WERI-Rb-1 (cell line): ENCODE data around the gene TBCD.

Experiments
- DNase-seq: peaks from one replicate; pipeline ENCODE4 v3.0.0-alpha.2; 2020
- H3K27ac ChIP-seq: fragments of 250-450 bp; sonication (Bioruptor Pico); 2 replicates; pipeline ENCODE4 v1.5.1; 2020; ENCODE audit warnings: mild to moderate bottlenecking, moderate library complexity
- H3K27me3 ChIP-seq: fragments of 250-450 bp; sonication (Bioruptor Pico); 2 replicates; pipeline ENCODE4 v1.5.1; 2021; ENCODE audit warnings: mild to moderate bottlenecking, low read depth, moderate library complexity; ENCODE audit not compliant: insufficient read depth, severe bottlenecking
- H3K36me3 ChIP-seq: fragments of 250-450 bp; sonication (Bioruptor Pico); 2 replicates; pipeline ENCODE4 v1.5.1; 2020; ENCODE audit warnings: mild to moderate bottlenecking, moderate library complexity
- H3K4me3 ChIP-seq: 2 replicates; pipeline ENCODE4 v1.5.1; 2011; ENCODE audit warnings: low read depth, mild to moderate bottlenecking, control low read depth, low read length
- H3K9me3 ChIP-seq: fragments of 250-450 bp; sonication (Bioruptor Pico); 2 replicates; pipeline ENCODE4 v1.5.1; 2021; ENCODE audit warnings: mild to moderate bottlenecking, moderate library complexity; ENCODE audit not compliant: severe bottlenecking
- CTCF ChIP-seq: IDR thresholded peaks from 2 replicates; pipeline ENCODE4 v1.5.1; 2011; ENCODE audit warnings: low read depth, mild to moderate bottlenecking, control low read depth, inconsistent platforms, low read length

Gene TBCD

GRCh38 chr17:82927311-82927660, 175.4 kb downstream of the TBCD start:
- no peak for TF ChIP-seq CTCF
- no peaks in the 10 kb centered on the region for H3K27me3 ChIP-seq
- H3K27ac ChIP-seq = no peak overlapping the region
- peaks cover 95% of the 10 kb centered on the region for H3K36me3 ChIP-seq
- no peak for DNase-seq
- no peak overlapping the region for H3K4me3 ChIP-seq
- H3K9me3 ChIP-seq = no peaks in the 10 kb centered on the region

DNA sequence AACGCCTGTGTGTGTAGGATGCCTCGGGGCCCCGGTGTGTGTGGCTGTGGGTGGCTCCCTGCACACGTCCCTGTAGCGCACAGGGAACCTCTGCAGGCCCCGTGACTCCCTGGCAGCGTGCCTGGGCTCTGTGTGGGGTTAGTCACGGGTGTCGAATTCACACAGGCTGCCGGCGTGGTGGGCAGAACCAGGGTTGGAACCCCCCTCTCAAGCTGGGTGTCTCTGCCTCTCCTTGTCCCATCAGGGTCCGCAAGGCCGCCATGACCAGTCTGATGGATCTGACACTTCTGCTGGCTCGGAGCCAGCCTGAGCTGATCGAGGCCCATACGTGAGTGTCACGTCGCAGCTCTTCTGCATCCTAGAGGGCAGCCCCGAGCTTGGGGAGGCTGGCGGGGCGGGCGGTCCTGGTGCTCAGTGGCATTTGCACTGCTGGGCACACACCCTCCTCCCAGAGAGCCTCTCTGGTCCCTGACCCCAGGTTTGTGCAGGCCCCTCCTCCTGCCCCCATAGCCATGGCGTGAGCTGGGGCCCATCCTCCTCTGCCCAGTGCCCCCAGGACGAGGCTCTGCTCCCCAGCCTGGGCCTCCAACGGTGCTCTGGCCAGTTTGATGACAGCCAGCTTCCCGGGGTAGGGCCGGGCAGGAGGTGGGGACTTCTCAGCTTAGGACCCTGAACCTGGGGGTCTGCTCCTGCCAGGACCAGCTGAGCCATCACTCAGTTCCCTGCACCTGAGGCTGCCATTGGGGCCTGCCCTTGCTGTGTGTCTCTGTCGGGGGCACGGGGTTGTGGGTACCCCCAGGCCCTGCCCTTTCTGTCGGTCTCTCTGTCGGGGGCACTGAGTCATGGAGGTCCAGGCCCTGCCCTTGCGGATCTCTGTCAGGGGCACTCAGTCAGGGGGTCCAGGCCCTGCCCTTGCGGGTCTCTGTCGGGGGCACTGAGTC, 176.1 kb downstream of the TBCD start:
- H3K9me3 ChIP-seq = no peaks in the 10 kb centered on the region
- TF ChIP-seq CTCF = no peak
- no peak for DNase-seq
- no peaks in the 10 kb centered on the region for H3K27me3 ChIP-seq
- H3K4me3 ChIP-seq = no peak overlapping the region
- H3K36me3 ChIP-seq = peaks cover 95% of the 10 kb centered on the region
- H3K27ac ChIP-seq = no peak overlapping the region

DNA sequence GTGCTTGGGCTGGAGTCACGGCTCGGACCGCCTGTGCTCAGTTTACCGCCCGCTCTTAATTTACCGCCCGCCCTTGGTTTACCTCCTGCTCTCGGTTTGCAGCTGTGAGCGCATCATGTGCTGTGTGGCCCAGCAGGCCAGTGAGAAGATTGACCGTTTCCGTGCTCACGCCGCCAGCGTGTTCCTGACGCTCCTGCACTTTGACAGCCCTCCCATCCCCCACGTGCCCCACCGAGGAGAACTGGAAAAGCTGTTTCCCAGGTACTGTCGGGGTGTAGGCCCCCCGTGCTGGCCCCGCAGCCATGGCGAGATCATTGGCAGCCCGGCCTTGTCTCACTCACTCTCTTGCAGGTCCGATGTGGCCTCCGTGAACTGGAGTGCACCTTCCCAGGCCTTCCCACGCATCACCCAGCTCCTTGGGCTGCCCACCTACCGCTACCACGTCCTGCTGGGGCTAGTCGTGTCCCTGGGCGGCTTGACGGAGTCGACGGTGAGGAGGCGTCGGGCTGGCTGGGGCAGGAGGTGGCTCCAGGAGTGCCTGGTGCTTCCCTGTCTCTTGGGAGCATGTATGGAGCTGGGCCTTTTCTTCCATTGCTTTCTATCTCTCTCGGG, 177.3 kb downstream of the TBCD start:
- no peak for TF ChIP-seq CTCF
- H3K27me3 ChIP-seq = no peaks in the 10 kb centered on the region
- DNase-seq = no peak
- H3K9me3 ChIP-seq = no peaks in the 10 kb centered on the region
- no peak overlapping the region for H3K27ac ChIP-seq
- H3K4me3 ChIP-seq = no peak overlapping the region
- H3K36me3 ChIP-seq = peaks cover 95% of the 10 kb centered on the region

DNA sequence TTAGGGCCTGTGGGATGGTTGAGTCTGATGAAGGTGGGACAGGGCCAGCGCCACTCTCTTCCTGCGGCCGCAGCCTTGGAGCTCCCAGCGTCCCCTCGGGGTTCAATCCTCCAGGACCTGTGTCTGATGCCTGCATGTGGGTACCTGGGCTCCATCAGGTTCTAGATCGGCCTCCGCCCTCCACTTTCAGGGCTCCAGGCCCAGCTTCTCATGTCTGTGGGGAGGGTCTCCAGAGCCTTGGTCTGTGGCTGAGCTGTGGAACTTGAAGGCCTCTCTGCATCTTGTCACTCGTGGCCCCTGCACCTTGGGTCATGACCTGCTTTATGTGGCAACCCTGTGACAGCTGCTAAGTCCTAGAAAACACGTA, 177.8 kb downstream of the TBCD start:
- no peak for DNase-seq
- Histone ChIP-seq H3K36me3 (peaks cover 95% of the 10 kb centered on the region), H3K9me3 (no peaks in the 10 kb centered on the region), H3K27me3 (no peaks in the 10 kb centered on the region), H3K4me3 (no peak overlapping the region), H3K27ac (no peak overlapping the region)
- no peak for TF ChIP-seq CTCF

- DNase-seq = no peak
- H3K36me3 ChIP-seq = peaks cover 95% of the 10 kb centered on the region
Observed at GRCh38 chr17:82930043-82930923, 178.4 kb downstream of the TBCD start.

More at GRCh38 chr17:82930043-82930923, 178.4 kb downstream of the TBCD start:
- TF ChIP-seq CTCF = no peak
- H3K27me3 ChIP-seq = no peaks in the 10 kb centered on the region
- H3K27ac ChIP-seq = no peak overlapping the region
- H3K4me3 ChIP-seq = no peak overlapping the region
- no peaks in the 10 kb centered on the region for H3K9me3 ChIP-seq
